Stimulated activated naive B cell treated with anti-CD40 and anti-IgM and Interleukin-4, amounts not matched to agents 10 μg/mL and 1 μg/mL and 100 μg/mL, for 72 hours (primary cell): ENCODE measurements around the gene IL36A.

ENCODE experiments used
- ATAC-seq, 2 donors: fragments of 150-1000 bp; cut with Tn5 transposase; replicated peaks; 2 replicates each; pipeline ENCODE4 v1.10.0; 2021; ENCODE audit warnings: moderate library complexity in 1 of 2
- DNase-seq: peaks from one replicate; pipeline ENCODE4 v3.0.0; 2021
- H3K27ac Mint-ChIP-seq: one replicate; pipeline ENCODE4 v1.8.0; 2022; ENCODE audit warnings: mild to moderate bottlenecking, mixed read lengths
- H3K27me3 Mint-ChIP-seq, 2 donors: one replicate each; pipeline ENCODE4 v1.8.0; 2022; ENCODE audit warnings: mixed read lengths in 2 of 2
- H3K36me3 Mint-ChIP-seq, 2 donors: one replicate each; pipeline ENCODE4 v1.8.0; 2022; ENCODE audit warnings: mixed read lengths in 2 of 2, mild to moderate bottlenecking in 1 of 2
- H3K4me1 Mint-ChIP-seq, 2 donors: one replicate each; pipeline ENCODE4 v1.8.0; 2022; ENCODE audit warnings: mixed read lengths in 2 of 2, mild to moderate bottlenecking in 1 of 2
- H3K4me3 Mint-ChIP-seq, 2 donors: one replicate each; pipeline ENCODE4 v1.8.0; 2022; ENCODE audit warnings: mild to moderate bottlenecking in 2 of 2, mixed read lengths in 2 of 2, moderate library complexity in 1 of 2
- H3K9me3 Mint-ChIP-seq, 2 donors: one replicate each; pipeline ENCODE4 v1.8.0; 2022; ENCODE audit warnings: mixed read lengths in 2 of 2, mild to moderate bottlenecking in 1 of 2

IL36A gene, protein sequence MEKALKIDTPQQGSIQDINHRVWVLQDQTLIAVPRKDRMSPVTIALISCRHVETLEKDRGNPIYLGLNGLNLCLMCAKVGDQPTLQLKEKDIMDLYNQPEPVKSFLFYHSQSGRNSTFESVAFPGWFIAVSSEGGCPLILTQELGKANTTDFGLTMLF

DNA sequence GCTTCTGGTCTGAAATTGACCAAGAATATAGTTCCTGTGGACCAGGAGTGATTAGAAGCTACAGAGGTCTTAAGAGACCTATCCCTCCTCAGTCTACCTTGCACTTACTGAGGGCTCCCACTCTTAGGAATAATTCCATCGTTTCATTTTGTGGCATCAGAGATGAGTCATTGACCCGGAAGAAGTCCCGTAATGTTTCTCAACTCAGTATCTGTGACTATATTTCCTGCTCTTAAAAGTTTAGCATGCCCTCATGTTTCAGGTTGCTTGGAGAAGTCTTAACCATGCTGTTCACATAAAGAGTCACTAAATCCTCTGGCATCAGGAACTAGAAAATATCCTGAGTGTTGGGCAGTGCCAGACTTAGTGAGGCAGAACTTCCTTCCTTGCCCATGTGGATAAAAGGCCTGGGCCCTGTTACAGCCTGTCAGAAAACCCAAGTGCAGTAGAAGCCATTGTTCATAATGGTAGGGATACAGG, at the start of gene IL36A:
Gene IL36A (plus strand): TSS at position 430 of the 480 bp plus-strand sequence. CDS start 413 bp downstream, outside the sequence.
- Mint-ChIP-seq H3K36me3 (peaks cover 4 to 8% of the 10 kb centered on the region in 2 donors), H3K9me3 (peaks cover 11 to 14% of the 10 kb centered on the region in 2 donors), H3K4me3 (no peak within 1 kb of the TSS), H3K4me1 (no peaks in the 10 kb centered on the region), H3K27me3 (peaks cover 18 to 39% of the 10 kb centered on the region in 2 donors), H3K27ac (no peak within 1 kb of the TSS)
- no peak for DNase-seq
- no peak for ATAC-seq

DNA sequence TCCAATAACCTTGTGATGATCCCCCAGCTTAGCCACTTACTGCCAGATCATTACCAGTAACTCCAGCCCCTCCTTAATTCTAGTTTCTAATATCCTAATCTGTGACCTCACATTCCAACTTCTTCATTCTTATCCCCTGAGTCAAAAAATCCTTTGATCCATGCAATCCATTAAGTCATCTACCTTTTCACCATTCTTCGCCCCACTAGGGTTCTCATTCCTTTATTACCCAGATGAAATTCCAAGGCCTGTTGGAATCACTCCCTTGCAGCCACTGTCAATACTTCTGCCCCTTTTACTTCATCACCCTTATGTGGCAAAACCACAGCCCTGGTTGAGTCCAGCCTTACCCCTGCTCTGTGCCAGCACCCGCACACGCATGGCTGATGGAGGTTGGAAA, 47.7 kb upstream of the IL36A start:
- no peak for DNase-seq
- H3K27ac Mint-ChIP-seq: no peak overlapping the region
- H3K4me3 Mint-ChIP-seq: no peak overlapping the region
- H3K27me3 Mint-ChIP-seq: no peaks in the 10 kb centered on the region
- H3K4me1 Mint-ChIP-seq: no peaks in the 10 kb centered on the region
- no peak for ATAC-seq
- no peaks in the 10 kb centered on the region for H3K9me3 Mint-ChIP-seq
- no peaks in the 10 kb centered on the region for H3K36me3 Mint-ChIP-seq

GRCh38 chr2:112958428-112959108, 46.7 kb upstream of the IL36A start:
- Mint-ChIP-seq H3K4me3 (no peak overlapping the region), H3K27me3 (no peaks in the 10 kb centered on the region), H3K27ac (no peak overlapping the region), H3K9me3 (no peaks in the 10 kb centered on the region), H3K36me3 (no peaks in the 10 kb centered on the region), H3K4me1 (no peaks in the 10 kb centered on the region)
- DNase-seq: peak; percentile 20
- ATAC-seq: peak; percentile 92 to 97

GRCh38 chr2:112959109-112959812, 46.0 kb upstream of the IL36A start:
- DNase-seq (no peak), ATAC-seq (no peak)
- Mint-ChIP-seq H3K9me3 (no peaks in the 10 kb centered on the region), H3K27ac (no peak overlapping the region), H3K4me1 (no peaks in the 10 kb centered on the region), H3K27me3 (no peaks in the 10 kb centered on the region), H3K4me3 (no peak overlapping the region), H3K36me3 (no peaks in the 10 kb centered on the region)

GRCh38 chr2:112960230-112960825, 44.9 kb upstream of the IL36A start:
- Mint-ChIP-seq H3K36me3 (no peaks in the 10 kb centered on the region), H3K4me1 (no peaks in the 10 kb centered on the region), H3K27ac (no peak overlapping the region), H3K27me3 (no peaks in the 10 kb centered on the region), H3K4me3 (no peak overlapping the region), H3K9me3 (no peaks in the 10 kb centered on the region)
- DNase-seq: no peak
- no peak for ATAC-seq

GRCh38 chr2:112962308-112963175, 42.7 kb upstream of the IL36A start:
- H3K4me3 Mint-ChIP-seq: no peak overlapping the region
- no peaks in the 10 kb centered on the region for H3K4me1 Mint-ChIP-seq
- ATAC-seq: no peak
- H3K27ac Mint-ChIP-seq: no peak overlapping the region
- H3K27me3 Mint-ChIP-seq: no peaks in the 10 kb centered on the region
- DNase-seq: no peak
- no peaks in the 10 kb centered on the region for H3K36me3 Mint-ChIP-seq
- H3K9me3 Mint-ChIP-seq: no peaks in the 10 kb centered on the region

DNA sequence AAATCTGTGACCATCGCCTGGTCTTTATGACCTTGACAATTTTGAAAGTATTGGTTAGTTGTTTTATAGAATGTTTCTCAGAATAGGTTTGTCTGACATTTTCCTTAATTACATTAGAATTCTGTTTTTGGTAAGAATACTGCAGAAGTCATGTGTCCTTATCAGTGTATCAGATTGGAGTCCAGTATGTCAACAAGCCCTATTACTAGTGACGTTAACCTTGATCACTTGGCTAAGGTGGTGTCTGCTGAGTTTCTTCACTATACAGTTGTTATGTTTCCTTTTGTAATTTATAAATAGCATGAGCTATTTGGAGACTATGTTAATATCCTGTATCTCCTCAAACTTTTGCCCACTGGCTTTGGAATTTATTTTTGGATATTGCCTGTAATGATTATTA, 38.2 kb upstream of the IL36A start:
- peaks cover 4 to 5% of the 10 kb centered on the region in 2 donors for H3K4me1 Mint-ChIP-seq
- no peak overlapping the region for H3K4me3 Mint-ChIP-seq
- H3K36me3 Mint-ChIP-seq: no peaks in the 10 kb centered on the region
- H3K27me3 Mint-ChIP-seq: peaks cover 7 to 10% of the 10 kb centered on the region in 2 donors
- DNase-seq (no peak), ATAC-seq (no peak)
- H3K9me3 Mint-ChIP-seq: peaks cover 0 to 1% of the 10 kb centered on the region in 2 donors
- no peak overlapping the region for H3K27ac Mint-ChIP-seq

DNA sequence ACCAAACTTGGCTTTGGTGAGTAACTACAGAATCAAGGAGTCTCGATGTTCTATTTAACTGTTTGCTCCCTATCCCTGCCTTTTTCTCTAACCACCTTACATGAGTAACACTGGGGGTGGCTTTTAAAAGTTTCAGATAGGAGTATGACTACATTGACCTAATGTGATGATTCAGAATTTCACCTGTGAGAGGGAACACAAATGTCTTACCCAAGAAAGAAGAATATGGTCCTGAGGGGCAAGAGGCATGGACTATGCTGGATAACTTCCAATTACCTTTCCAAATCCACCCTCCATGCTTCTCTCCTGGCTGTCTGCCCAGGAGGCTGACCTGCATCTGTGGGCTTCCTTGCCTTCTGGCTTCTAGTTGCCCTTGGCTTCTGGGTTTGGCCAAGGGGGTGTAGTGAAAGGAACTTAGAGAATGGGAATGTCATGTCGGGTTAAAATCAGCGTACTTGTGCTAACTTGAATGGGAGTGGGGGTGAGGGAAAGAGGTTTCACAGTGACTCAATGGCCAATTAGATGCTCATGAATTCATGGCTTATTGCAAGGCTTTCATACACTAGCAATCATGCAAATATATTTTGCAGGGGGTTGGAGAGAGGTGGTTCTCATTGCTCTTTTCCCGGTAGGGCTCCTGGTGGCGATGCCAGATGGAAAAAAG, 32.7 kb upstream of the IL36A start:
- Mint-ChIP-seq H3K9me3 (peaks cover 0 to 1% of the 10 kb centered on the region in 2 donors), H3K4me1 (peaks cover 5 to 11% of the 10 kb centered on the region in 2 donors), H3K27ac (no peak overlapping the region), H3K36me3 (no peaks in the 10 kb centered on the region), H3K4me3 (no peak overlapping the region), H3K27me3 (peaks cover 24 to 32% of the 10 kb centered on the region in 2 donors)
- peak; percentile 44 to 72 for ATAC-seq
- no peak for DNase-seq

DNA sequence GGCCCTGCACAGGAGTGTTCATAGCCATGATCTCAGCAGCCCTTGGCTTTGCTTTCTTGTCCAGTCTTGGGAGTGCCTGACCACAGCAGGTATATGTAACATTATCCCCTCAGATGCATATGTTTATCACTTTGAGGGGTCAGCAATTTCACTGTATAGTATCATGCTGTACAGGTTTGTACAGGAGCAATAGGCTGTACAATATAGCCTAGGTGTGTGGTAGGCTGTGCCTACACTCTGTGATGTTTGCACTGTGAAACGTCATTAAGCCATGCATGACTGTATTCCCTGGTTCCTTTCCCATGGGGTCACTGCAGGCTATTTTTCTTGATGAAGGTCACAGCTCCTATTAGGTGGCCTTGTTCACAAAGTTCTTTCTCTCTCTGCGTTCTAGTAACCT, 32.1 kb upstream of the IL36A start:
- no peaks in the 10 kb centered on the region for H3K36me3 Mint-ChIP-seq
- H3K4me3 Mint-ChIP-seq: no peak overlapping the region
- H3K27ac Mint-ChIP-seq: no peak overlapping the region
- no peak for DNase-seq
- peak; percentile 27 to 43 for ATAC-seq
- peaks cover 24 to 33% of the 10 kb centered on the region in 2 donors for H3K27me3 Mint-ChIP-seq
- peaks cover 0 to 1% of the 10 kb centered on the region in 2 donors for H3K9me3 Mint-ChIP-seq
- peaks cover 5 to 11% of the 10 kb centered on the region in 2 donors for H3K4me1 Mint-ChIP-seq

DNA sequence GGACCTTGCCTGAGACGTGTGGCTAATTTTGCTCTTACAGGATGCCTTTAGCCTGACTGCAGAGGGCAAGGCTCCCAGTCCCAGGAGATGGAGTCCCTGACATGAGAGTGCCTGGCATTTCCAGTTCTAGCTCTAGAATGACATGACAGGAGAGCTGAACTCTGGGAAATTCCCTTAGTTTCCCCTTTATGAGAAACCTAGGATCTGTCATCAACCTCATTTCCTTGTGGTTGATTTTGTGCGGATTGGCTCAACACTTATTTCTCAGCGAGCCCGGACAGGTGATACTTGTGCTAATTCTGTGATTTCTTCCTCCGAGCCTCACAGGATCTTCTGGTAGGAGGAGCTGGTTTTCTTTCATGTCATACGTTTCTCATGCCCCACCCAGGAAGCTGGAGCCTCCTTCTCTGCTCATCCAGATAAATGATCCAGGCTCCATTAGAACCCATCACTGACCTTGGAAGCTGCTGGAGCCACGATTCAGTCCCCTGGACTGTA, 27.7 kb upstream of the IL36A start, which contains the start of gene IL36G:
Gene IL36G (plus strand): TSS at position 448 of the 498 bp plus-strand sequence. CDS start 633 bp downstream, outside the sequence.
- Mint-ChIP-seq H3K27ac (peak within 1 kb of the TSS; percentile 73), H3K4me1 (peaks cover 18 to 23% of the 10 kb centered on the region in 2 donors), H3K9me3 (no peaks in the 10 kb centered on the region), H3K27me3 (peaks cover 14 to 18% of the 10 kb centered on the region in 2 donors), H3K4me3 (no peak within 1 kb of the TSS), H3K36me3 (no peaks in the 10 kb centered on the region)
- peak in 1 of 2 donors; percentile 5 for ATAC-seq
- no peak for DNase-seq

DNA sequence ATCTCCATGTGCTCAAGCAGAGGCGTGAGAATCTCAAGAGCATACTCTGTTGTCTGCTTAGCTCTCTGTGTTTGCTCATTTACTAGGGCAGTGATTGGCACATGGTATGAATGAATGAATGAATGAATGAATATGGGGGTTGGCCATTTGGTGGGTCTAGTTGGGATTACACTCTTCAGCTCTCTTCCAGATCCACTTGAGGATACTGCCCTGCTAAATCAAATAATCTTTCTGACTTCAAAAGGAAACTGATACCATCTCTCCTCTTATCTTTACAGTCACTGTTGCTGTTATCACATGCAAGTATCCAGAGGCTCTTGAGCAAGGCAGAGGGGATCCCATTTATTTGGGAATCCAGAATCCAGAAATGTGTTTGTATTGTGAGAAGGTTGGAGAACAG, 25.5 kb upstream of the IL36A start:
- Mint-ChIP-seq H3K9me3 (no peaks in the 10 kb centered on the region), H3K27ac (no peak overlapping the region), H3K27me3 (peaks cover 14% of the 10 kb centered on the region in 2 donors), H3K4me1 (peaks cover 13 to 23% of the 10 kb centered on the region in 2 donors), H3K4me3 (no peak overlapping the region), H3K36me3 (no peaks in the 10 kb centered on the region)
- ATAC-seq: peak; percentile 38 to 49
- no peak for DNase-seq

DNA sequence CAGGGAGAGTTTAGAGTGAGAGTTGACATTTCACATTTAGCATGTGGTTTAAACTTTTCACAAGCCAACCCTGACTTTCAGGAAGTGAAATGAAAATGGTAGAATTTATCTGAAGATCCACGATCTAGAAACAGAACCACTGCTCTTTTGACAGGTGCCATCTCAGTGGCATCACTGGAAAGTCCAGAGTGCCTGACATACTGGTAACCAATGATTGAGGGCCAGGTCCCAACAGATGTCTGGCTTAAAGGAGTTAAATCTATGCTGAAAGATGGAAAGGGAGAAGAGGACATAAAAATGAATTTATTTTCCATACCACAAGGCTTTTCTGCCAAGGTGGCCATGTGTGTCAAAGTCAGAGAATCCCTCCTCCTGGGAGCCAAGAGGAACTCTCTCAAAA, 24.7 kb upstream of the IL36A start:
- no peaks in the 10 kb centered on the region for H3K9me3 Mint-ChIP-seq
- no peak overlapping the region for H3K4me3 Mint-ChIP-seq
- peak overlapping the region; percentile 73 for H3K27ac Mint-ChIP-seq
- DNase-seq (peak; percentile 43), ATAC-seq (peak; percentile 56 to 59)
- H3K27me3 Mint-ChIP-seq: peaks cover 10 to 14% of the 10 kb centered on the region in 2 donors
- peaks cover 13 to 23% of the 10 kb centered on the region in 2 donors for H3K4me1 Mint-ChIP-seq
- H3K36me3 Mint-ChIP-seq: no peaks in the 10 kb centered on the region

DNA sequence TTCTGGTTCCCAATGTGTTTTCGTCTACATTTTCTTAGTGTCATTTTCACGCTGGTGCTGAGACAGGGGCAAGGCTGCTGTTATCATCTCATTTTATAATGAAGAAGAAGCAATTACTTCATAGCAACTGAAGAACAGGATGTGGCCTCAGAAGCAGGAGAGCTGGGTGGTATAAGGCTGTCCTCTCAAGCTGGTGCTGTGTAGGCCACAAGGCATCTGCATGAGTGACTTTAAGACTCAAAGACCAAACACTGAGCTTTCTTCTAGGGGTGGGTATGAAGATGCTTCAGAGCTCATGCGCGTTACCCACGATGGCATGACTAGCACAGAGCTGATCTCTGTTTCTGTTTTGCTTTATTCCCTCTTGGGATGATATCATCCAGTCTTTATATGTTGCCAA, 20.2 kb upstream of the IL36A start:
- peak; percentile 85 to 89 for ATAC-seq
- no peak for DNase-seq
- H3K9me3 Mint-ChIP-seq: peaks cover 8 to 9% of the 10 kb centered on the region in 2 donors
- peaks cover 5 to 7% of the 10 kb centered on the region in 2 donors for H3K4me1 Mint-ChIP-seq
- H3K27me3 Mint-ChIP-seq: peaks cover 0 to 8% of the 10 kb centered on the region in 2 donors
- no peak overlapping the region for H3K4me3 Mint-ChIP-seq
- H3K36me3 Mint-ChIP-seq: peaks cover 0 to 3% of the 10 kb centered on the region in 2 donors
- no peak overlapping the region for H3K27ac Mint-ChIP-seq
